RWPE1 (cell line): ENCODE measurements around the gene ZNF469.

Source experiments
- CTCF ChIA-PET: fragments of 350-600 bp; sonication (Branson Sonifier 250); formaldehyde crosslinking; extraction: SDS; loops from one replicate; lab custom pipeline; 2021; lab: Yijun Ruan, JAX
- POLR2A ChIA-PET: fragments of 400-600 bp; formaldehyde crosslinking; extraction: SDS; loops from one replicate; lab custom pipeline; 2020; ENCODE audit warnings: antibody characterized with exemption; ENCODE audit not compliant: low non-redundant PET; lab: Yijun Ruan, JAX
- DNase-seq: peaks from one replicate; pipeline ENCODE4 v3.0.0; 2012; ENCODE audit warnings: low spot score
- H3K27ac ChIP-seq: fragments of 450-650 bp; 2 replicates; pipeline ENCODE4 v1.5.1; 2017
- TF ChIP-seq, protein P1 (sequence below): fragments of 450-650 bp; conservative IDR thresholded peaks from 2 replicates; pipeline ENCODE4 v1.5.1; 2017; ENCODE audit warnings: low read depth, mild to moderate bottlenecking

ZNF469 gene

DNA sequence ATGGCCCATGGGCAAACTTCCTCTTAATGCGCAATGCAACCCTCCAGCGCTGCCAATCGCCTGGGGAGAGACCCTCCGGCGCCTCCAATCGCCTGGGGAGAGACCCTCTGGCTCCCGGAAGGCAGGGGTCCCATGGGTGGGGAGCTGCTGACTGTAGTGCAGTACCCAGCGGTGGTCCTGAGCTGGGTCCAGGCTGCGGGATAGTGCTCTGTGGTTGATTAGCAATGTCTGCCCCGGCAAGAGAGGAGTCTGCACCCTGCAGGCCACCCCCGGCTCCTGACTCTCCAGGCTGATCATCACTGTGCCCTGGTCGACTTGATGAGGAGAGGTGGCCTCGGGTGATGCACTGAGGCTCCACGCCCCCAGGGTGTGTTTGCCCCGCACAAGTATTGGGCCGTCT lies 44.6 kb upstream of the ZNF469 start:
- TF ChIP-seq, protein P1, sequence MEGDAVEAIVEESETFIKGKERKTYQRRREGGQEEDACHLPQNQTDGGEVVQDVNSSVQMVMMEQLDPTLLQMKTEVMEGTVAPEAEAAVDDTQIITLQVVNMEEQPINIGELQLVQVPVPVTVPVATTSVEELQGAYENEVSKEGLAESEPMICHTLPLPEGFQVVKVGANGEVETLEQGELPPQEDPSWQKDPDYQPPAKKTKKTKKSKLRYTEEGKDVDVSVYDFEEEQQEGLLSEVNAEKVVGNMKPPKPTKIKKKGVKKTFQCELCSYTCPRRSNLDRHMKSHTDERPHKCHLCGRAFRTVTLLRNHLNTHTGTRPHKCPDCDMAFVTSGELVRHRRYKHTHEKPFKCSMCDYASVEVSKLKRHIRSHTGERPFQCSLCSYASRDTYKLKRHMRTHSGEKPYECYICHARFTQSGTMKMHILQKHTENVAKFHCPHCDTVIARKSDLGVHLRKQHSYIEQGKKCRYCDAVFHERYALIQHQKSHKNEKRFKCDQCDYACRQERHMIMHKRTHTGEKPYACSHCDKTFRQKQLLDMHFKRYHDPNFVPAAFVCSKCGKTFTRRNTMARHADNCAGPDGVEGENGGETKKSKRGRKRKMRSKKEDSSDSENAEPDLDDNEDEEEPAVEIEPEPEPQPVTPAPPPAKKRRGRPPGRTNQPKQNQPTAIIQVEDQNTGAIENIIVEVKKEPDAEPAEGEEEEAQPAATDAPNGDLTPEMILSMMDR = no peak
- CTCF ChIA-PET = no interaction called here
- DNase-seq = no peak
- POLR2A ChIA-PET = no interaction called here
- no peak overlapping the region for H3K27ac ChIP-seq

DNA sequence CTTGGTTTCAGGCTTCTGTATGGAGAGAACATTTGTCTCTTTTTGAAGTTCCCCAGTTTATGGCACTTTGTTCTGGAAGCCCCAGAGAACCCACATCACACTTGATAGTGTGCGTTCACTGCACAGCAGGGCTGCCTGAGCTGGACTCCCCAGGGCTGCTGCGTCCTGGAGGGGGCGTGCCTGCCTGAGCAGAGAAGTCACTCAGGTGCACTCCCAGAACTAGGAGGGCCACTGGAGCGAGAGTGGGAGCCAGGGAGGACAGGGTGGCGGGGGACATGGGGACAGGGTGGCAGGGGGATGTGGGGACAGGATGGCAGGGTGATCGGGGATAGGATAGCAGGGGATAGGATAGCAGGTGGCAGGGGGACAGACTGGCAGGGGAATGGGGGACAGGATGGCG lies 43.9 kb upstream of the ZNF469 start:
- ChIA-PET POLR2A (no interaction called here), CTCF (no interaction called here)
- no peak overlapping the region for H3K27ac ChIP-seq
- DNase-seq = no peak
- TF ChIP-seq, protein P1 = no peak

GRCh38 chr16:88339930-88340754 lies 42.6 kb upstream of the ZNF469 start:
- POLR2A ChIA-PET = no interaction called here

GRCh38 chr16:88340755-88341150 lies 42.0 kb upstream of the ZNF469 start:
- no peak overlapping the region for H3K27ac ChIP-seq
- TF ChIP-seq, protein P1 = no peak
- no peak for DNase-seq
- ChIA-PET POLR2A (no interaction called here), CTCF (no interaction called here)

More at GRCh38 chr16:88339930-88340754, 42.6 kb upstream of the ZNF469 start:
- H3K27ac ChIP-seq = no peak overlapping the region
- TF ChIP-seq, protein P1 = no peak
- no peak for DNase-seq
- CTCF ChIA-PET = no interaction called here

- no peak overlapping the region for H3K27ac ChIP-seq
- no peak for DNase-seq
- ChIA-PET CTCF (no interaction called here), POLR2A (no interaction called here)
- TF ChIP-seq, protein P1 = no peak
Measured at GRCh38 chr16:88341551-88342290, 41.0 kb upstream of the ZNF469 start.

- no peak for DNase-seq
- ChIA-PET POLR2A (no interaction called here), CTCF (no interaction called here)
- TF ChIP-seq, protein P1 = no peak
- no peak overlapping the region for H3K27ac ChIP-seq
Measured at GRCh38 chr16:88342491-88342890, 40.3 kb upstream of the ZNF469 start.
